ENCODE results near the gene CLCF1. TPM values are rescaled to one million over a fixed set of nuclear protein-coding genes. Genes with fewer than 3 reads are reported as not detected.
A peak's percentile ranks its signal among the peaks of the same experiment; 100 is the strongest.

Gene CLCF1
- total RNA-seq, 1 donor: 6.9 TPM

DNA sequence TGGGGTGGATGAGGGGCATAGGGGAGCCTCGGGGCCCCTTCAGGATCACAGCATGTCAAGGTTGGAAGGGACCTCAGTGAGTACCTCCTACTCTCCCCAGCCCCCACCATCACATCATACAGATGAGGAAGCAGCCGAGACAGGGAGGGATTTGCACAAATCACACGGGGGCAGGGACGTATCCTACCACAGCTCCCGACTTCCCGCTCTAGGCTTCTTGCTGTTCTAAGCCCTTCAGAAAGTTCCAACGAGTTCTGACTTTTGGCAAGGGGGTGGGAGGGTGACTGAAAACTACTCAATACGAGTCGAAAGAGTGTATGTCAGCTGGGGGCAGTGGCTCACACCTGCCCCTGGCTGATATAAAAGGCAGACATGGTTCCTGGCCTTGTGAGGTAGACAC lies 13.7 kb upstream of the CLCF1 start:
- Histone ChIP-seq H3K27me3 (ENCODE audit: insufficient read depth, low read length) (no peaks in the 10 kb centered on the region), H3K79me2 (ENCODE audit: insufficient read depth, low read length) (peaks cover 12% of the 10 kb centered on the region), H3K4me1 (ENCODE audit: insufficient read depth, low read length) (peaks cover 24% of the 10 kb centered on the region), H3K36me3 (ENCODE audit: insufficient read depth, low read length) (no peaks in the 10 kb centered on the region), H4K20me1 (ENCODE audit: insufficient read depth, low read length) (no peaks in the 10 kb centered on the region), H2AFZ (ENCODE audit: low read length) (no peak overlapping the region), H3K4me2 (ENCODE audit: insufficient read depth, low read length) (no peak overlapping the region), H3K27ac (ENCODE audit: low read depth, low read length) (no peak overlapping the region), H3K9me3 (ENCODE audit: low read depth, low read length) (no peaks in the 10 kb centered on the region), H3K4me3 (ENCODE audit: insufficient read depth, low read length) (no peak overlapping the region)
- TF ChIP-seq, protein P1, sequence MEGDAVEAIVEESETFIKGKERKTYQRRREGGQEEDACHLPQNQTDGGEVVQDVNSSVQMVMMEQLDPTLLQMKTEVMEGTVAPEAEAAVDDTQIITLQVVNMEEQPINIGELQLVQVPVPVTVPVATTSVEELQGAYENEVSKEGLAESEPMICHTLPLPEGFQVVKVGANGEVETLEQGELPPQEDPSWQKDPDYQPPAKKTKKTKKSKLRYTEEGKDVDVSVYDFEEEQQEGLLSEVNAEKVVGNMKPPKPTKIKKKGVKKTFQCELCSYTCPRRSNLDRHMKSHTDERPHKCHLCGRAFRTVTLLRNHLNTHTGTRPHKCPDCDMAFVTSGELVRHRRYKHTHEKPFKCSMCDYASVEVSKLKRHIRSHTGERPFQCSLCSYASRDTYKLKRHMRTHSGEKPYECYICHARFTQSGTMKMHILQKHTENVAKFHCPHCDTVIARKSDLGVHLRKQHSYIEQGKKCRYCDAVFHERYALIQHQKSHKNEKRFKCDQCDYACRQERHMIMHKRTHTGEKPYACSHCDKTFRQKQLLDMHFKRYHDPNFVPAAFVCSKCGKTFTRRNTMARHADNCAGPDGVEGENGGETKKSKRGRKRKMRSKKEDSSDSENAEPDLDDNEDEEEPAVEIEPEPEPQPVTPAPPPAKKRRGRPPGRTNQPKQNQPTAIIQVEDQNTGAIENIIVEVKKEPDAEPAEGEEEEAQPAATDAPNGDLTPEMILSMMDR (IDR thresholded peaks at IDR 0.05; ENCODE audit: extremely low read depth, low read depth, low read length): no peak
- peak; percentile 0 for DNase-seq (ENCODE audit: insufficient read length, low spot score, missing footprints)

DNA sequence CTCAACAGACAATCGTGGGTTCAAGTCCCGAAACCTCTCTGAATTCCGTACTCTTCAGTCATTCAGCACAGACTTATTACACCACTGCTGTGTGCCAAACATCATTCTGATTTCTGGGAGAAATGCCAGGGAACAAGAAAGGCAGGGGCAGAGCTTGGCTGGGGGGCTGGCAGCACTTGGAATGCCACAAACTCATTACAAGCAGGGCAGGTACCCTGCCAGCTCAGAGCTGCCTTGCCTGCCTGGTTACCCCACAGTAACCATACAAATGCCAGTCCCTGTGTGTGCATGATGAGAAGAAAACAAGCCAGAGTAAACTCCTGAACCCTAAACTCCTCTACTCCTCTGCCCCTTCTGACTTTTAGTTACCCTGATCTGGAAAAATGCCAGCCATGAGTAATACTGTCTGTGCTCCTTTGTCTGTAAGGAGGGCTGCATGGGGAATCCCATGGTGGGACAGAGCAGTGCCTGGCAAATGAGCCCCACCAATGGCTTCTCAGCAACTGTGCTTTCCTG lies 11.5 kb upstream of the CLCF1 start:
- Histone ChIP-seq H3K9me3 (ENCODE audit: low read depth, low read length) (no peaks in the 10 kb centered on the region), H3K4me1 (ENCODE audit: insufficient read depth, low read length) (peaks cover 21% of the 10 kb centered on the region), H3K4me2 (ENCODE audit: insufficient read depth, low read length) (peak overlapping the region; percentile 42), H3K79me2 (ENCODE audit: insufficient read depth, low read length) (no peaks in the 10 kb centered on the region), H3K27me3 (ENCODE audit: insufficient read depth, low read length) (no peaks in the 10 kb centered on the region), H4K20me1 (ENCODE audit: insufficient read depth, low read length) (no peaks in the 10 kb centered on the region), H3K36me3 (ENCODE audit: insufficient read depth, low read length) (no peaks in the 10 kb centered on the region), H3K27ac (ENCODE audit: low read depth, low read length) (peak overlapping the region; percentile 12), H3K4me3 (ENCODE audit: insufficient read depth, low read length) (no peak overlapping the region), H2AFZ (ENCODE audit: low read length) (no peak overlapping the region)
- TF ChIP-seq, protein P1 (IDR thresholded peaks at IDR 0.05; ENCODE audit: extremely low read depth, low read depth, low read length): no peak
- DNase-seq (ENCODE audit: insufficient read length, low spot score, missing footprints): peak; percentile 89

DNA sequence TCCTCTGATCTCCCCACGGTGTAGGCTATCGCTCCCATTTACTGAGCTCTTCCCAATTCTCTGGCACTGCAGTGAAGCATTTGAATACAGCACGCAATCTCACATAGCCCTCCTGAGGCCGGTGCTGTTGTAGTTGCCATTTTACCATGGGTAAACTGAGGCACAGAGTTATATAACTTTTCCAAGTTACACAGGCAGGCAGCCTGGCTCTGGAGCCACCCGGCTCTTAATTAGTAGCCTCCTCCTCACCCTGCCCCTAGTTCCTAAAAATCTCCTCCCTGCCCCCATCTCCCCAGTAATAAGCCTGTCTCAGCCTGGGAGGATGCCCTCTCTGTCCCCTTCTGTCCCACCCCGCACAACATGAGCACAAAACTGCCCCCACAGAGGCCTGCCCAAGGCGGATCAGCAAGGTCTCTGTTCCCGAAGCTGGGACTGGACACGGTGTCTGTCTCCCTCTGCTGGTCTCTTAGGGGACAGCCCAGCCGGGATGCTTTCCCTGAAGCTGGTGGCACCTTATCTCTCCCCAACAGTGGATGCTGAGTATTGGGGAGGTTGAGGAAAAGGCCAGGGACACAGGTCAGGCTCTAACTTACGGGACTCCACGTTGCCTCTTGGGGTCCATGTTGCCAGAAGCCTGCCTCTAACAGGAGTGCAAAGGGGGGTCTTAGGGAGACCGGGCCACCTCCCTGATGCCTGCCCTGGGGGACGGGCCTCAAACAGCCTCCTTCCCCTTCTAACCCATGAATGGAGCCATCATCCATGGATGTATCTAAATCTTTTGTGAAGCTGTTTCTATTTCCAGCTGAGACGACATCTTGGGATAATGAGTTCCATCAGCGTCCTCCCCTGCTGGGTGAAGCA lies 9.1 kb upstream of the CLCF1 start:
- H3K4me2 ChIP-seq (ENCODE audit: insufficient read depth, low read length): no peak overlapping the region
- H3K4me1 ChIP-seq (ENCODE audit: insufficient read depth, low read length): peaks cover 33% of the 10 kb centered on the region
- DNase-seq (ENCODE audit: insufficient read length, low spot score, missing footprints): peak; percentile 97
- H3K9me3 ChIP-seq (ENCODE audit: low read depth, low read length): no peaks in the 10 kb centered on the region
- no peak overlapping the region for H2AFZ ChIP-seq (ENCODE audit: low read length)
- no peaks in the 10 kb centered on the region for H4K20me1 ChIP-seq (ENCODE audit: insufficient read depth, low read length)
- H3K27ac ChIP-seq (ENCODE audit: low read depth, low read length): no peak overlapping the region
- H3K79me2 ChIP-seq (ENCODE audit: insufficient read depth, low read length): no peaks in the 10 kb centered on the region
- H3K4me3 ChIP-seq (ENCODE audit: insufficient read depth, low read length): no peak overlapping the region
- TF ChIP-seq, protein P1 (IDR thresholded peaks at IDR 0.05; ENCODE audit: extremely low read depth, low read depth, low read length): peak; percentile 98
- H3K27me3 ChIP-seq (ENCODE audit: insufficient read depth, low read length): no peaks in the 10 kb centered on the region
- H3K36me3 ChIP-seq (ENCODE audit: insufficient read depth, low read length): no peaks in the 10 kb centered on the region

DNA sequence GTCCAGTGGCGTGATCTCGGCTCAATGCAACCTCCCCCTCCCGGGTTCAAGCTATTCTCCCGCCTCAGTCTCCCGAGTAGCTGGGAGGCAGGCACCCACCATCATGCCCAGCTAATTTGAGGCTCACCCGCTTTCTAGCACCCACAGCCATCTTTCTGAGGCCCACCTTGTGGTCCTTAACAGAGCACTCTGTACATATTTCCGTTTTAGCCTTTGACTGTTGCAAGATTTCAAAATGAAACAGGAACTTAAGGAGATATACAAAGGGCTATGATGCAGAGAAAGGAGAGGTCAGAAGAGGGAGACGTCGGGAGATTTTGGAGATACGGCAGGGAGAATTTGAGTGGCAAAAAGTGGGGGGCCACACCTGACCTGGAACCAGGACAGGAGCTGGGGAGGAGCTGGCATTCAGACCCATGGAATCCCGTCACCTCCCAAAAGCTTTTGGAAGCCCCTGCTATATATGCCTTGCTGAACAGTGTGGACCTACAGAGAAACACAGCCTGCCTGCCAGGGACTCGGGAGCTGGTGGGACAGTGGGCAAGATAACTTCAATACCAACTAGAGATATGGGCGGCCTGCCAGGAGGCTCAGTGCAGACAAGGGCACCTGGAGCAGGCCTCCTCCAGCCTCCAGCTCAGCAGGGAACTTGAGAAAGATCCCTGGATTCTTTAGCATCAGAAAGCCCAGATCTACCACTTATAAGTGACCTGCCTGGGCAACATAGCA lies 8.0 kb upstream of the CLCF1 start:
- Histone ChIP-seq H3K27me3 (ENCODE audit: insufficient read depth, low read length) (no peaks in the 10 kb centered on the region), H3K79me2 (ENCODE audit: insufficient read depth, low read length) (no peaks in the 10 kb centered on the region), H3K9me3 (ENCODE audit: low read depth, low read length) (no peaks in the 10 kb centered on the region), H3K4me1 (ENCODE audit: insufficient read depth, low read length) (peaks cover 37% of the 10 kb centered on the region), H4K20me1 (ENCODE audit: insufficient read depth, low read length) (no peaks in the 10 kb centered on the region), H3K4me2 (ENCODE audit: insufficient read depth, low read length) (no peak overlapping the region), H3K4me3 (ENCODE audit: insufficient read depth, low read length) (no peak overlapping the region), H2AFZ (ENCODE audit: low read length) (no peak overlapping the region), H3K36me3 (ENCODE audit: insufficient read depth, low read length) (no peaks in the 10 kb centered on the region), H3K27ac (ENCODE audit: low read depth, low read length) (no peak overlapping the region)
- peak; percentile 57 for DNase-seq (ENCODE audit: insufficient read length, low spot score, missing footprints)
- TF ChIP-seq, protein P1 (IDR thresholded peaks at IDR 0.05; ENCODE audit: extremely low read depth, low read depth, low read length): no peak

Data from osteoblast (primary cell).